GM12878 (cell line): ENCODE results near the gene LMO2. TPM values are rescaled to one million over a fixed set of nuclear protein-coding genes. Genes with fewer than 3 reads are reported as not detected.
"Not testable (repeated sequence)": the region's sequence is repeated elsewhere in the genome, so short reads cannot be mapped to it uniquely, and the experiment has no call there.

Experiments used
- ATAC-seq: fragments of 200-7000 bp; cut with Tn5 transposase; 3 replicates; pipeline ENCODE4 v1.9.1; 2020; ENCODE audit warnings: mild to moderate bottlenecking, moderate library complexity
- BruUV-seq: library from RNA; stranded (reverse); fragments of 400-500 nt; replicated peaks from 2 replicates; lab custom pipeline; 2021; lab: Mats Ljungman, UMichigan
- CTCF ChIA-PET: fragments of 300-600 bp; sonication (Branson Sonifier 250); formaldehyde crosslinking; extraction: SDS; loops from one replicate; lab custom pipeline; 2021; ENCODE audit warnings: inconsistent platforms; lab: Yijun Ruan, JAX
- POLR2A ChIA-PET: fragments of 350-600 bp; formaldehyde crosslinking; extraction: SDS; loops from one replicate; lab custom pipeline; 2021; ENCODE audit warnings: inconsistent platforms; lab: Charles Lee
- RAD21 ChIA-PET: fragments of 300-600 bp; sonication (Branson Sonifier 250); formaldehyde crosslinking; loops from one replicate; lab custom pipeline; 2023; ENCODE audit warnings: antibody characterized with exemption; ENCODE audit not compliant: unreplicated experiment; lab: Charles Lee
- SMC1A ChIA-PET: fragments of 300-600 bp; sonication (Branson Sonifier 250); formaldehyde crosslinking; loops from one replicate; lab custom pipeline; 2023; ENCODE audit not compliant: unreplicated experiment, uncharacterized antibody; lab: Charles Lee
- DNase-seq: peaks from one replicate; pipeline ENCODE4 v3.0.0-alpha.2; 2011; ENCODE audit warnings: low read depth, low spot score
- FAIRE-seq: peaks from 3 replicates; lab custom pipeline; 2011; peaks lifted over from hg19 to GRCh38; lab: Jason Lieb, UNC
- H2AFZ ChIP-seq: 2 replicates; pipeline ENCODE4 v1.6.0; 2011; ENCODE audit warnings: low read depth, low read length, control low read depth; ENCODE audit not compliant: control insufficient read depth
- H3K27ac ChIP-seq: 2 replicates; pipeline ENCODE4 v1.5.1; 2011; ENCODE audit warnings: control low read depth; ENCODE audit not compliant: control insufficient read depth, insufficient read depth
- H3K27me3 ChIP-seq, 2 experiments: replicated peaks in 1 of 2; 2 replicates each; pipeline versions ENCODE4 v1.6.0 to v1.6.1; 2011; ENCODE audit warnings: low read length in 1 of 2; ENCODE audit not compliant: control insufficient read depth in 2 of 2, insufficient read depth in 2 of 2
- H3K36me3 ChIP-seq, 2 experiments: 2 replicates each; pipeline ENCODE4 v1.5.1; 2011; ENCODE audit warnings: low read length in 1 of 2; ENCODE audit not compliant: control insufficient read depth in 2 of 2, insufficient read depth in 2 of 2
- H3K4me1 ChIP-seq: 2 replicates; pipeline ENCODE4 v1.6.1; 2011; ENCODE audit warnings: mild to moderate bottlenecking, low read length, moderate library complexity, mixed read lengths; ENCODE audit not compliant: control insufficient read depth, insufficient read depth
- H3K4me2 ChIP-seq: 2 replicates; pipeline ENCODE4 v1.6.0; 2011; ENCODE audit warnings: control low read depth; ENCODE audit not compliant: control insufficient read depth, insufficient read depth
- H3K4me3 ChIP-seq: fragments of 200-600 bp; sonication (generic); 2 replicates; pipeline ENCODE4 v1.5.1; 2016
- H3K79me2 ChIP-seq: 2 replicates; pipeline ENCODE4 v1.6.0; 2011; ENCODE audit warnings: low read length; ENCODE audit not compliant: control insufficient read depth, insufficient read depth
- H3K9ac ChIP-seq: 2 replicates; pipeline ENCODE4 v1.8.0; 2011; ENCODE audit warnings: low read length, control low read depth, mixed read lengths; ENCODE audit not compliant: control insufficient read depth, insufficient read depth
- H3K9me3 ChIP-seq: replicated peaks from 3 replicates; pipeline ENCODE4 v1.5.1; 2011; ENCODE audit warnings: mild to moderate bottlenecking, low read length; ENCODE audit not compliant: control insufficient read depth, insufficient read depth
- H4K20me1 ChIP-seq: 2 replicates; pipeline ENCODE4 v1.6.0; 2011; ENCODE audit not compliant: control insufficient read depth, insufficient read depth
- ATF7 ChIP-seq: fragments of 450-650 bp; IDR thresholded peaks from 2 replicates; pipeline ENCODE4 v1.6.1; 2016; ENCODE audit warnings: low read depth, mild to moderate bottlenecking
- SPI1 ChIP-seq: IDR thresholded peaks from 2 replicates; pipeline ENCODE4 v1.6.1; 2011; ENCODE audit warnings: low read depth, mild to moderate bottlenecking, low read length, moderate library complexity, borderline replicate concordance; ENCODE audit not compliant: insufficient read depth
- WGBS: methylation state at CpG from one replicate; pipeline ENCODE4 v1.1.6; 2016; ENCODE audit warnings: low lambda C conversion rate; ENCODE audit not compliant: insufficient replicate concordance, insufficient coverage; ENCODE audit errors: missing lambda C conversion rate; 5-methylcytosine and 5-hydroxymethylcytosine counted together
- in situ Hi-C: fragments of 300-500 bp; cut with MboI; formaldehyde crosslinking; loops from 9 replicates; pipeline ENCODE4 v1.14.3; 2018; ENCODE audit warnings: mixed read lengths
- intact Hi-C: fragments of 100-400 bp; cut with micrococcal nuclease; formaldehyde crosslinking; loops from one replicate; pipeline ENCODE4 v1.14.2; 2022; ENCODE audit not compliant: unreplicated experiment
- polyA plus RNA-seq, 11 experiments: library from polyadenylated mRNA; depleted of rRNA in 4 of 11; unstranded in 6 of 11; stranded (reverse) in 5 of 11; fragments of >200 nt; fragmentation: Nextera tagmentation in 4 of 11; fragmentation: Illumina TruSeq in 1 of 11; extraction: Ambion mirVana in 4 of 11; extraction: Trizol in 1 of 11; gene quantifications; 1 replicate in 1 of 11; 2 replicates in 10 of 11; pipeline versions ENCODE4 v1.2.1 to v1.2.3, GENCODE V29; 2011 to 2016; ENCODE audit warnings: inconsistent platforms in 2 of 11, missing spikeins in 2 of 11, low read depth in 1 of 11
- total RNA-seq, 4 experiments: library from RNA; depleted of rRNA in 3 of 4; stranded (reverse); fragments of >200 nt in 3 of 4; fragmentation: Illumina TruSeq in 1 of 4; extraction: Trizol in 1 of 4; gene quantifications; 2 replicates each; pipeline versions ENCODE4 v1.2.1 to v1.2.3, GENCODE V29; 2013 to 2021

The LMO2 gene
- total and polyA plus RNA-seq, 10 of the 15 experiments (the other 5 are each of a cell fraction or from before 2014, with no cell fraction given) = 0.29 to 1.9 (median 1.1) TPM; not detected in 1

- H4K20me1 ChIP-seq = no peaks in the 10 kb centered on the region
- POLR2A ChIA-PET = interaction anchor here (1.5 kb wide), 1 partner anchor 22 kb away, joined by 3 read pairs; no protein-coding TSS in a partner anchor
- no peak overlapping the region for H3K27ac ChIP-seq
Observed at GRCh38 chr11:33919645-33920044, 27.8 kb upstream of the LMO2 start.

DNA sequence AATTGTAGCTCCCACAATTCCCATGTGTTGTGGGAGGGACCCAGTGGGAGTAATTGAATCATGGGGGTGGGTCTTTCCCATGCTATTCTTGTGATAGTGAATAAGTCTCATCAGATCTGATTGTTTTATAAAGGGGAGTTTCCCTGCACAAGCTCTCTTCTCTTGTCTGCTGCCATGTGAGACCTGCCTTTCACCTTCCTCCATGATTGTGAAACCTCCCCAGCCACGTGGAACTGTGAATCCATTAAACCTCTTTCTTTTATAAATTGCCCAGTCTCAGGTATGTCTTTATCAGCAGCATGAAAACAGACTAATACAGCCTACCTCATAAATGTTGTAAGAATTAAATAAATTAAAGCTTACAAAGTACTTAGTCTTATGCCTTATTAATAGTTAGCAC, 25.5 kb upstream of the LMO2 start:
- H3K27me3 ChIP-seq, H3K4me2 ChIP-seq, H2AFZ ChIP-seq, intact Hi-C loops, FAIRE-seq, H3K9me3 ChIP-seq, H3K36me3 ChIP-seq, BruUV-seq, H3K9ac ChIP-seq, H3K27ac ChIP-seq, CTCF ChIA-PET, H3K79me2 ChIP-seq, ATAC-seq, POLR2A ChIA-PET, in situ Hi-C loops, RAD21 ChIA-PET, DNase-seq, H3K4me3 ChIP-seq, H4K20me1 ChIP-seq: not testable (repeated sequence)
- SMC1A ChIA-PET = interaction anchor here (1.1 kb wide), 1 partner anchor 19 kb away, joined by 3 read pairs; no protein-coding TSS in a partner anchor
- peaks cover 25% of the 10 kb centered on the region for H3K4me1 ChIP-seq
- 82% methylated on average over 1 of the region's 1 CpG for WGBS

More at GRCh38 chr11:33919645-33920044, 27.8 kb upstream of the LMO2 start:
- SMC1A ChIA-PET = interaction anchor here (0.6 to 1.6 kb wide), 3 partner anchors 9 to 1517 kb away, joined by 3 to 5 read pairs (median 4); no protein-coding TSS in a partner anchor
- no peak for DNase-seq
- H3K4me1 ChIP-seq = peaks cover 18% of the 10 kb centered on the region
- H3K27me3 ChIP-seq = no peaks in the 10 kb centered on the region
- H3K79me2 ChIP-seq = no peaks in the 10 kb centered on the region
- RAD21 ChIA-PET = interaction anchor here (0.9 to 1.0 kb wide), 2 partner anchors 14 to 24 kb away, joined by 3 read pairs; no protein-coding TSS in a partner anchor
- TF ChIP-seq ATF7 (no peak), SPI1 (0 out of 2 replicates have a peak, but pooled peaks have one; percentile 46)
- no peak for FAIRE-seq
- no TSS peak for BruUV-seq
- no peak overlapping the region for H3K9ac ChIP-seq
- peaks cover 3% of the 10 kb centered on the region; the same call in 2 of the 3 replicates for H3K9me3 ChIP-seq
- no peaks in the 10 kb centered on the region for H3K36me3 ChIP-seq
- CTCF ChIA-PET = interaction anchor here (1.0 to 1.4 kb wide), 4 partner anchors 19 to 51 kb away, joined by 3 to 5 read pairs (median 3); no protein-coding TSS in a partner anchor
- H2AFZ ChIP-seq = peak overlapping the region; percentile 24; the same call in 1 of the 2 replicates
- WGBS = 0% methylated on average over 1 of the region's 1 CpG
- no peak overlapping the region for H3K4me3 ChIP-seq
- ATAC-seq = no peak
- in situ Hi-C loops = no loop called here
- H3K4me2 ChIP-seq = peak overlapping the region; percentile 25; the same call in 1 of the 2 replicates
- intact Hi-C loops = loop anchor here (2.0 to 5.0 kb wide), 2 partner anchors 25 to 62 kb away; no protein-coding TSS in a partner anchor
